H1 (cell line): ENCODE data around the gene F8. TPM values are rescaled to one million over a fixed set of nuclear protein-coding genes. Genes with fewer than 3 reads are reported as not detected.

Source experiments
- CTCF ChIA-PET: fragments of 300-600 bp; sonication (Branson Sonifier 250); formaldehyde crosslinking; loops from one replicate; lab custom pipeline; 2021; ENCODE audit not compliant: partially characterized antibody; lab: Charles Lee
- POLR2A ChIA-PET: fragments of 300-600 bp; sonication (Branson Sonifier 250); formaldehyde crosslinking; loops from one replicate; lab custom pipeline; 2021; ENCODE audit warnings: inconsistent platforms; ENCODE audit not compliant: partially characterized antibody; lab: Charles Lee
- DNase-seq, 2 experiments: peaks; one replicate each; pipeline versions ENCODE4 v3.0.0 to v3.0.0-alpha.2; 2010 to 2022; ENCODE audit warnings: low spot score in 2 of 2, low read depth in 1 of 2, mixed read lengths in 1 of 2
- FAIRE-seq: peaks from 2 replicates; lab custom pipeline; 2011; peaks lifted over from hg19 to GRCh38; lab: Jason Lieb, UNC
- H2AFZ ChIP-seq: 2 replicates; pipeline ENCODE4 v1.8.1; 2012; ENCODE audit warnings: low read length, inconsistent platforms
- H2AK5ac ChIP-seq: 2 replicates; pipeline ENCODE4 v1.6.1; 2013; ENCODE audit warnings: low read depth, low read length
- H2BK120ac ChIP-seq: replicated peaks from 2 replicates; pipeline ENCODE3; 2013; ENCODE audit warnings: low read depth, low read length, inconsistent platforms
- H2BK12ac ChIP-seq: 2 replicates; pipeline ENCODE4 v1.6.1; 2013; ENCODE audit warnings: low read depth, low read length
- H2BK15ac ChIP-seq: 2 replicates; pipeline ENCODE4 v1.6.1; 2013; ENCODE audit warnings: low read length
- H2BK20ac ChIP-seq: 2 replicates; pipeline ENCODE4 v1.6.1; 2013; ENCODE audit warnings: low read length
- H2BK5ac ChIP-seq: 2 replicates; pipeline ENCODE4 v1.6.1; 2013; ENCODE audit warnings: low read depth, low read length
- H3K14ac ChIP-seq: 2 replicates; pipeline ENCODE4 v1.6.1; 2013; ENCODE audit warnings: inconsistent platforms; ENCODE audit not compliant: insufficient read length
- H3K18ac ChIP-seq: 2 replicates; pipeline ENCODE4 v1.6.1; 2013; ENCODE audit warnings: low read length; ENCODE audit errors: extremely low read depth
- H3K23ac ChIP-seq: 2 replicates; pipeline ENCODE4 v1.6.1; 2013; ENCODE audit warnings: inconsistent platforms; ENCODE audit not compliant: insufficient read length
- H3K23me2 ChIP-seq: 2 replicates; pipeline ENCODE4 v1.6.1; 2013; ENCODE audit warnings: low read depth, low read length
- H3K27ac ChIP-seq: 2 replicates; pipeline ENCODE4 v1.6.1; 2011; ENCODE audit warnings: low read depth, low read length, inconsistent platforms
- H3K27me3 ChIP-seq, 4 experiments: replicated peaks in 1 of 4; 1 replicate in 1 of 4; 2 replicates in 3 of 4; pipeline versions ENCODE4 v1.6.1 to v1.8.1; 2011 to 2013; ENCODE audit warnings: low read length in 3 of 4, mild to moderate bottlenecking in 3 of 4, inconsistent platforms in 2 of 4, mixed read lengths in 2 of 4, moderate library complexity in 1 of 4; ENCODE audit not compliant: control insufficient read depth in 3 of 4, insufficient read depth in 3 of 4; ENCODE audit errors: extremely low read depth in 1 of 4
- H3K36me3 ChIP-seq, 4 experiments: 2 replicates each; pipeline versions ENCODE4 v1.6.1 to v1.8.1; 2011 to 2013; ENCODE audit warnings: mild to moderate bottlenecking in 4 of 4, low read length in 3 of 4, moderate library complexity in 2 of 4, control low read depth in 1 of 4, inconsistent platforms in 1 of 4; ENCODE audit not compliant: insufficient read depth in 4 of 4, control insufficient read depth in 2 of 4
- H3K4ac ChIP-seq: replicated peaks from 2 replicates; pipeline ENCODE3; 2013; ENCODE audit warnings: low read length, low read depth, mixed read lengths, inconsistent platforms; ENCODE audit not compliant: insufficient read length
- H3K4me1 ChIP-seq, 4 experiments: replicated peaks in 1 of 4; 1 replicate in 1 of 4; 2 replicates in 3 of 4; pipeline versions ENCODE4 v1.6.1 to v1.8.1; 2011 to 2013; ENCODE audit warnings: low read length in 3 of 4, inconsistent platforms in 2 of 4, mixed read lengths in 1 of 4; ENCODE audit not compliant: insufficient read depth in 4 of 4, control insufficient read depth in 3 of 4
- H3K4me2 ChIP-seq, 2 experiments: 2 replicates each; pipeline versions ENCODE4 v1.6.1 to v1.8.1; 2011 to 2013; ENCODE audit warnings: low read depth in 2 of 2, low read length in 2 of 2, control low read depth in 1 of 2, inconsistent platforms in 1 of 2, mild to moderate bottlenecking in 1 of 2; ENCODE audit not compliant: insufficient read depth in 1 of 2
- H3K4me3 ChIP-seq, 4 experiments: fragments of 200-600, 300-600 bp in 1 of 4; sonication (generic), shearing (Covaris generic), sonication (Bioruptor Twin) in 1 of 4; 2 replicates each; pipeline versions ENCODE4 v1.5.1 to v1.8.1; 2011 to 2016; ENCODE audit warnings: low read length in 4 of 4, low read depth in 3 of 4, control low read depth in 2 of 4, inconsistent platforms in 2 of 4, mild to moderate bottlenecking in 2 of 4, mixed read lengths in 1 of 4, moderate library complexity in 1 of 4; ENCODE audit not compliant: insufficient read depth in 2 of 4; ENCODE audit errors: extremely low read depth in 1 of 4
- H3K56ac ChIP-seq: replicated peaks from 2 replicates; pipeline ENCODE3; 2013; ENCODE audit warnings: low read depth, mild to moderate bottlenecking, mixed read lengths, low read length, inconsistent platforms; ENCODE audit not compliant: insufficient read length
- H3K79me1 ChIP-seq: 2 replicates; pipeline ENCODE4 v1.6.1; 2013; ENCODE audit warnings: low read depth, low read length, control low read depth
- H3K79me2 ChIP-seq, 2 experiments: 2 replicates each; pipeline versions ENCODE4 v1.6.1 to v1.8.1; 2012 to 2013; ENCODE audit warnings: low read length in 2 of 2, mild to moderate bottlenecking in 2 of 2, inconsistent platforms in 1 of 2; ENCODE audit not compliant: insufficient read depth in 2 of 2, control insufficient read depth in 1 of 2
- H3K9ac ChIP-seq, 4 experiments: replicated peaks in 1 of 4; 1 replicate in 1 of 4; 2 replicates in 3 of 4; pipeline versions ENCODE4 v1.6.1 to v1.8.1; 2011 to 2013; ENCODE audit warnings: low read depth in 3 of 4, low read length in 3 of 4, control low read depth in 2 of 4, mild to moderate bottlenecking in 2 of 4, moderate library complexity in 2 of 4, inconsistent platforms in 1 of 4; ENCODE audit errors: extremely low read depth in 1 of 4
- H3K9me3 ChIP-seq, 2 experiments: 2 replicates each; pipeline versions ENCODE4 v1.6.1 to v1.8.1; 2012 to 2013; ENCODE audit warnings: mild to moderate bottlenecking in 2 of 2, moderate library complexity in 2 of 2, control low read depth in 1 of 2, inconsistent platforms in 1 of 2, low read depth in 1 of 2, low read length in 1 of 2, mixed read lengths in 1 of 2; ENCODE audit not compliant: insufficient read depth in 2 of 2
- H4K20me1 ChIP-seq, 2 experiments: replicated peaks in 1 of 2; 2 replicates each; pipeline versions ENCODE3 to v1.8.1; 2011 to 2013; ENCODE audit warnings: inconsistent platforms in 2 of 2, low read length in 2 of 2, mild to moderate bottlenecking in 1 of 2; ENCODE audit not compliant: insufficient read depth in 2 of 2, control insufficient read depth in 1 of 2
- H4K5ac ChIP-seq: 2 replicates; pipeline ENCODE4 v1.6.1; 2013; ENCODE audit warnings: low read length, low read depth, mixed read lengths, inconsistent platforms; ENCODE audit not compliant: insufficient read length
- H4K8ac ChIP-seq: 2 replicates; pipeline ENCODE4 v1.8.0; 2013; ENCODE audit warnings: mild to moderate bottlenecking, moderate library complexity, low read length, inconsistent platforms; ENCODE audit not compliant: insufficient read depth; ENCODE audit errors: extremely low read depth
- H4K91ac ChIP-seq: replicated peaks from 2 replicates; pipeline ENCODE3; 2013; ENCODE audit warnings: low read length, mixed read lengths, inconsistent platforms; ENCODE audit not compliant: insufficient read length
- EP300 ChIP-seq, 2 experiments: IDR thresholded peaks; 1 replicate in 1 of 2; 2 replicates in 1 of 2; pipeline ENCODE4 v1.6.1; 2011 to 2012; ENCODE audit warnings: low read depth in 2 of 2, low read length in 2 of 2, mild to moderate bottlenecking in 2 of 2, borderline replicate concordance in 1 of 2, inconsistent platforms in 1 of 2, moderate library complexity in 1 of 2
- WGBS, 2 experiments: shearing (Covaris generic) in 1 of 2; methylation state at CpG; one replicate each; pipeline versions ENCODE4 v1.1.6 to v1.1.7; 2013 to 2015; ENCODE audit warnings: low lambda C conversion rate in 2 of 2, mixed read lengths in 2 of 2, inconsistent platforms in 1 of 2, low coverage in 1 of 2, missing lambda C conversion rate in 1 of 2; ENCODE audit not compliant: insufficient replicate concordance in 2 of 2, insufficient coverage in 1 of 2, insufficient read length in 1 of 2; ENCODE audit errors: extremely low coverage in 1 of 2, missing lambda C conversion rate in 1 of 2; 5-methylcytosine and 5-hydroxymethylcytosine counted together
- polyA plus RNA-seq, 7 experiments: library from polyadenylated mRNA; depleted of rRNA in 3 of 7; stranded (reverse) in 5 of 7; unstranded in 2 of 7; fragments of >200 nt in 5 of 7; fragments of 200-250 nt in 2 of 7; gene quantifications; 1 replicate in 5 of 7; 2 replicates in 1 of 7; 4 replicates in 1 of 7; pipeline versions ENCODE4 v1.2.1 to v1.2.3, GENCODE V29; 2011 to 2013; ENCODE audit warnings: missing spikeins in 2 of 7, mixed read lengths in 2 of 7
- total RNA-seq: library from RNA; stranded (reverse); fragmentation: NEBNext Ultra II Directional; extraction: Animal tissue kit (Norgen Biotek cat#: 25700); gene quantifications from 2 replicates; pipeline ENCODE4 v1.2.1, GENCODE V29; 2021

The F8 gene
- total and polyA plus RNA-seq, 2 of the 8 experiments (the other 6 are each of a cell fraction or from before 2014, with no cell fraction given): 1.1 to 2.6 TPM

DNA sequence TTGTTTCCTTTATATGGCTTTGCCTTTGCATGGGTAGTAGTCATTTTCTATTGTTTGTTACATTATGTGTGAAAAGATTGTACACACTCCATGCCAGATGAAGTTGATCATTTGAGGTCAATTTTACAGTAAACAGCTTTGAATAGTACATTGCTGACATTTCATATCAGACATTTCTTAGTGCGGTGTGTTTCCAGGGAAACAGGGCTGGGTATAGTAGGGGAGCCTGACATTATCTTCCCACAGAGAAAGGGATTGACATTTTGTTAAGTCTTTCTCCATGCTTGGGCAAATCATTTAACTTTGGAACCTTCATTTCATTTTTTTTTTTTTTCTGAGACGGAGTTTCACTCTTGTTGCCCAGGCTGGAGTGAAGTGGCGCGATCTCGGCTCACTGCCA is 9.1 kb upstream of the F8 start:
- Histone ChIP-seq H3K4ac (no peak overlapping the region), H2BK120ac (no peak overlapping the region), H3K23ac (no peak overlapping the region), H3K14ac (no peak overlapping the region), H2AFZ (no peak overlapping the region), H3K18ac (no peak overlapping the region), H4K91ac (no peak overlapping the region), H3K36me3 (peaks cover 0 to 9% (median 2%) of the 10 kb centered on the region in 4 experiments; a peak in 3 of 8 replicates), H3K56ac (no peak overlapping the region), H2BK20ac (no peak overlapping the region), H2BK15ac (no peak overlapping the region), H3K79me1 (no peaks in the 10 kb centered on the region), H2BK12ac (no peak overlapping the region), H3K4me1 (peaks cover 0 to 3% (median under 1%) of the 10 kb centered on the region in 4 experiments; a peak in 2 of 7 replicates), H3K27ac (no peak overlapping the region), H3K27me3 (no peaks in the 10 kb centered on the region), H3K9ac (no peak overlapping the region), H4K20me1 (no peaks in the 10 kb centered on the region), H3K4me3 (no peak overlapping the region), H4K5ac (no peak overlapping the region), H3K9me3 (no peaks in the 10 kb centered on the region), H2BK5ac (no peak overlapping the region), H3K79me2 (peaks cover 0 to 22% of the 10 kb centered on the region in 2 experiments; a peak in 2 of 4 replicates), H3K4me2 (no peak overlapping the region), H4K8ac (no peak overlapping the region), H3K23me2 (peaks cover 3% of the 10 kb centered on the region; the same call in 1 of the 2 replicates), H2AK5ac (no peak overlapping the region)
- POLR2A ChIA-PET: no interaction called here
- FAIRE-seq: no peak
- DNase-seq: no peak
- WGBS, 2 experiments: 100% methylated on average over 1 of the region's 5 CpGs; no CpG with 5 or more reads in 1 of the 2 experiments
- CTCF ChIA-PET: interaction anchor here (1.0 kb wide), 1 partner anchor 44 kb away, joined by 3 read pairs; no protein-coding TSS in a partner anchor
- no peak for TF ChIP-seq EP300 (IDR thresholded peaks at IDR 0.05; ENCODE audit: borderline replicate concordance in 1 of 2, low read depth in 2 of 2, low read length in 2 of 2)
